Esophagus squamous epithelium (tissue), 5 donors: Measurements from ENCODE around the gene PTCH1. TPM values are rescaled to one million over a fixed set of nuclear protein-coding genes. Genes with fewer than 3 reads are reported as not detected.

Experiments used
- DNase-seq: peaks from one replicate; lab custom pipeline; 2025; lab: John Stamatoyannopoulos, UW
- H3K27ac ChIP-seq, 4 donors: fragments of 200-600 bp; sonication (generic); one replicate each; pipeline ENCODE4 v1.5.1; 2016 to 2019; ENCODE audit warnings: mild to moderate bottlenecking in 1 of 4
- H3K27me3 ChIP-seq, 4 donors: fragments of 200-600 bp; sonication (generic); 1 replicate in 3 of 4; 2 replicates in 1 of 4; pipeline versions ENCODE4 v1.5.1 to v1.6.0; 2017 to 2021; ENCODE audit warnings: antibody characterized with exemption in 1 of 4
- H3K36me3 ChIP-seq, 3 donors: fragments of 200-600 bp; sonication (generic); one replicate each; pipeline ENCODE4 v1.5.1; 2016 to 2019
- H3K4me1 ChIP-seq, 3 donors: fragments of 200-600 bp; sonication (generic); one replicate each; pipeline ENCODE4 v1.5.1; 2017 to 2019
- H3K4me3 ChIP-seq, 4 donors: fragments of 200-600 bp; sonication (generic); 1 replicate in 3 of 4; 2 replicates in 1 of 4; pipeline ENCODE4 v1.5.1; 2016 to 2019; ENCODE audit warnings: mild to moderate bottlenecking in 2 of 4, moderate library complexity in 1 of 4
- H3K9me3 ChIP-seq, 3 donors: fragments of 200-600 bp; sonication (generic); one replicate each; pipeline ENCODE4 v1.5.1; 2016 to 2019
- CTCF ChIP-seq, 6 experiments: fragments of 450-650 bp in 4 of 6; fragments of 200-600 bp in 2 of 6; sonication (generic) in 2 of 6; IDR thresholded peaks; one replicate each; pipeline ENCODE4 v1.5.1; 2016 to 2019; ENCODE audit warnings: antibody characterized with exemption in 6 of 6, mild to moderate bottlenecking in 4 of 6, moderate library complexity in 4 of 6
- POLR2A ChIP-seq, 4 donors: fragments of 450-650 bp; IDR thresholded peaks; one replicate each; pipeline ENCODE4 v1.6.1; 2017; ENCODE audit warnings: antibody characterized with exemption in 4 of 4, mild to moderate bottlenecking in 4 of 4, moderate library complexity in 3 of 4
- WGBS, 2 donors: methylation state at CpG; one replicate each; pipeline ENCODE4 v1.1.5; 2018; 5-methylcytosine and 5-hydroxymethylcytosine counted together
- intact Hi-C: fragments of 100-400 bp; cut with DNase I; formaldehyde crosslinking; loops from one replicate; pipeline ENCODE4 v1.15.0; 2022
- total RNA-seq, 4 donors: library from RNA; depleted of rRNA; stranded (reverse); fragments of >200 nt; gene quantifications; one replicate each; pipeline ENCODE4 v1.1.0, GENCODE V29; 2016
- donor health status: DM: yes; HTN: yes; CAD: no.

The PTCH1 gene
- total RNA-seq, 4 donors from 2014 or later: 1.9 to 11.6 (median 3.5) TPM

DNA sequence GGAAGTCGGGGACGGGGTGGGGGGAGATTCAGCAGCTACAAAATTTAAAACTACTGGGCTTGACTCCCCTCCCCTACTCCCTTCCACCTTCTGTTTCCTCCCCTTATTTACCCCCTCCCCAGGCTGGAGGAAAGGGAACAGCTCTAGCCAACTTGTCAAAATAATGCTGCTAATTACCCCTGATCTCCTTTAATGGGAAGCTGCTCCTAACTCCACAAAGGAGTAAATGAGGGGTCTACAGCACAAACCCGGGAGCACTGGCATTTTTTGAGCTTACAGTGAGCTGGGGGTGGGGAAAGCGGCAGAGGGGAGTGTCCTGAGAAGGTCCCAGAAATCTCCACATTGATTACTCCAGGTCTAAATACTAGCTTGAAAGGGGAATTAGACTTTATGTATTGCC, 3.1 kb downstream of the PTCH1 start:
- TF ChIP-seq CTCF (IDR thresholded peaks at IDR 0.05): no peak
- TF ChIP-seq POLR2A (IDR thresholded peaks at IDR 0.05): no peak
- Histone ChIP-seq H3K36me3 (no peaks in the 10 kb centered on the region), H3K9me3 (no peaks in the 10 kb centered on the region), H3K27me3 (peaks cover 0 to 42% (median 0%) of the 10 kb centered on the region in 4 donors), H3K4me1 (peaks cover 19 to 69% (median 26%) of the 10 kb centered on the region in 3 donors), H3K27ac (no peak overlapping the region), H3K4me3 (no peak overlapping the region)
- intact Hi-C loops: no loop called here
- WGBS, 2 donors: 91 to 92% methylated on average over 4 of the region's 4 CpGs
- no peak for DNase-seq

GRCh38 chr9:95512709-95513095, 4.1 kb downstream of the PTCH1 start:
- H3K4me3 ChIP-seq: peak overlapping the region in 1 of 4 donors; percentile 93
- intact Hi-C loops: no loop called here
- peaks cover 0 to 39% (median 0%) of the 10 kb centered on the region in 4 donors for H3K27me3 ChIP-seq
- no peaks in the 10 kb centered on the region for H3K36me3 ChIP-seq
- DNase-seq: no peak
- H3K4me1 ChIP-seq: peaks cover 19 to 69% (median 30%) of the 10 kb centered on the region in 3 donors
- TF ChIP-seq CTCF (IDR thresholded peaks at IDR 0.05) (no peak), POLR2A (IDR thresholded peaks at IDR 0.05) (no peak)
- H3K9me3 ChIP-seq: no peaks in the 10 kb centered on the region
- WGBS, 2 donors: 49 to 60% methylated on average over 1 to 2 of the region's 2 CpGs
- H3K27ac ChIP-seq: peak overlapping the region in 1 of 4 donors; percentile 97

GRCh38 chr9:95511952-95512708, 4.6 kb downstream of the PTCH1 start:
- Histone ChIP-seq H3K4me3 (peak overlapping the region; percentile 84 to 93 (median 87)), H3K36me3 (no peaks in the 10 kb centered on the region), H3K27ac (peak overlapping the region in 3 of 4 donors; percentile 93 to 98 (median 97)), H3K4me1 (peaks cover 15 to 64% (median 27%) of the 10 kb centered on the region in 3 donors), H3K9me3 (no peaks in the 10 kb centered on the region), H3K27me3 (peaks cover 0 to 34% (median 0%) of the 10 kb centered on the region in 4 donors)
- 28 to 34% methylated on average over 26 to 30 of the region's 30 CpGs for WGBS, 2 donors
- no peak for TF ChIP-seq CTCF (IDR thresholded peaks at IDR 0.05)
- TF ChIP-seq POLR2A (IDR thresholded peaks at IDR 0.05): no peak
- no peak for DNase-seq
- intact Hi-C loops: no loop called here

DNA sequence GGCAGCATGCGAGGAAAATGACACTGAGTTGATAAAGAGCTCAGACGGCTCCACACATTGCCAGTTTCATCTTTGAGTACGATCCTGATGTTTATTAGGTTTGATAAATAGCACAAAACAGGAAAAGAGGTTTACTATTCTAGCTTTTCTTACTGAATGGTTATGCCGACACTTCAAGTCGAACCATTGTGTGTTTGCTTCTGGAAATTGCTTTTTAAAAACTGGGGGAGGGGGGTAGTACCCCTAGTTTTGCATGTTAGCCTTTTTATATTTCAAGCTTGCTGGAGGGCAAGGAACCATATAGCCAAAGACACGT, 5.2 kb downstream of the PTCH1 start:
- Histone ChIP-seq H3K9me3 (no peaks in the 10 kb centered on the region), H3K4me1 (peaks cover 12 to 58% (median 21%) of the 10 kb centered on the region in 3 donors), H3K36me3 (no peaks in the 10 kb centered on the region), H3K4me3 (peak overlapping the region; percentile 84 to 93 (median 87)), H3K27ac (peak overlapping the region; percentile 87 to 98 (median 95)), H3K27me3 (peaks cover 0 to 28% (median 0%) of the 10 kb centered on the region in 4 donors)
- DNase-seq: no peak
- TF ChIP-seq POLR2A (IDR thresholded peaks at IDR 0.05) (no peak), CTCF (IDR thresholded peaks at IDR 0.05) (no peak)
- intact Hi-C loops: no loop called here
- WGBS, 2 donors: 6 to 9% methylated on average over 6 of the region's 6 CpGs
